ENCODE measurements around the gene TEKT5.

- TF ChIP-seq, protein P1, sequence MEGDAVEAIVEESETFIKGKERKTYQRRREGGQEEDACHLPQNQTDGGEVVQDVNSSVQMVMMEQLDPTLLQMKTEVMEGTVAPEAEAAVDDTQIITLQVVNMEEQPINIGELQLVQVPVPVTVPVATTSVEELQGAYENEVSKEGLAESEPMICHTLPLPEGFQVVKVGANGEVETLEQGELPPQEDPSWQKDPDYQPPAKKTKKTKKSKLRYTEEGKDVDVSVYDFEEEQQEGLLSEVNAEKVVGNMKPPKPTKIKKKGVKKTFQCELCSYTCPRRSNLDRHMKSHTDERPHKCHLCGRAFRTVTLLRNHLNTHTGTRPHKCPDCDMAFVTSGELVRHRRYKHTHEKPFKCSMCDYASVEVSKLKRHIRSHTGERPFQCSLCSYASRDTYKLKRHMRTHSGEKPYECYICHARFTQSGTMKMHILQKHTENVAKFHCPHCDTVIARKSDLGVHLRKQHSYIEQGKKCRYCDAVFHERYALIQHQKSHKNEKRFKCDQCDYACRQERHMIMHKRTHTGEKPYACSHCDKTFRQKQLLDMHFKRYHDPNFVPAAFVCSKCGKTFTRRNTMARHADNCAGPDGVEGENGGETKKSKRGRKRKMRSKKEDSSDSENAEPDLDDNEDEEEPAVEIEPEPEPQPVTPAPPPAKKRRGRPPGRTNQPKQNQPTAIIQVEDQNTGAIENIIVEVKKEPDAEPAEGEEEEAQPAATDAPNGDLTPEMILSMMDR (IDR thresholded peaks at IDR 0.05), result no peak
- TF ChIP-seq POLR2A (IDR thresholded peaks at IDR 0.05), result no peak
Observed at GRCh38 chr16:10683170-10683569, 11.6 kb downstream of the TEKT5 start.

Measured in lower leg skin (tissue), 3 donors.